GM18526 (cell line): ENCODE measurements around the gene CPNE7.

Experiments used
- POLR2A ChIP-seq: IDR thresholded peaks from 3 replicates; pipeline ENCODE4 v1.6.1; 2011; ENCODE audit not compliant: insufficient read length; ENCODE audit errors: extremely low read depth

The CPNE7 gene

DNA sequence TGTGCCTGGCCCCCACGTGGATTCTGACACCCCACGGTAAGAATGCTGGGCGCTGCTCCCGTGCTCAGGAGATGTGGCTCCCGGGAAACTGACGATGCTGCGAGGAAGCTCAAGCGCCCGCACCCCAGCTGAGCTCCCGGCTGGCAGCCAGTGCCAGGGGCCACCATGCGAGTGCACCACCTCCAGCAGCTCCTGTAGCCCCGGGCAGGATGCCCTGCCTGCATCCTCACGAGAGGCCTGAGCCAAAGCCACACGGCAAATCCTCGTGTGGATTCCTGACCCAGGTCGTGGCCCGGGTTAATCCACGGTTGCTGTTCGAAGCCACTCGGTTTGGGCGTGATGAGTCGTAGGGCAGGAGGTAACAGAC lies 26.3 kb downstream of the CPNE7 start:
- TF ChIP-seq POLR2A: no peak

DNA sequence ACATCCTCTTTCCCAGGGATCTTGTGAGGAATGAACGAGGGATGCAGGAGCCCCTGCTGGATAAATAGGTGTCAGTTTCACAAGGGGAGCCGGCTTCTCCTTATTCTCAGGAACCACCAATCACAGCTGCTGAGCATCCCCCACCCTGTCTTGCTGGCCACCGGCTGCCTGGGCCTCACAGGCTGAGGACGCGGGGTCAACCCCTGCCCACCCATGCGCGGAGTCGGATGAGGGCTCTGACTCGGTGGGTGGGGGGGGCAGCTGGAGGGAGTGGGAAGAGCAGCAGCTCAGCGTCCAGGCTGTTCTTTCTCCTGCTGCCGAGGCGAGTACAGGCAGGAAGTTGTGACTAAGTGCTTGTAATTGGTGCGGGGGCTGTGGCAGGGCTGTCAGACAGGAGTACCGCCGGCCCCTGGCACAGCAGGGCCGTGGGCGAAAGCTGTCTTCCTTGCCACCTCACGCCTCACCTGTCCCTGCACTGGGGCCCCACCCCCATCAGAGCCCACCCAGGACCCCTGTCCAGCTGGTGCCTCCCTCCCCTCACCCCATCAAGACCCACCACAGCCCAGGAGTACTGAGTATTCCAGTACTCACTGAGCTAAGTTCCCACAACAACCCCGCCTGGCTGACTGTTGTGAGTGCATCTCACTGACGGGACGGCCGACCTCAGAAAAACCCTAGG lies 26.9 kb downstream of the CPNE7 start:
- no peak for TF ChIP-seq POLR2A

DNA sequence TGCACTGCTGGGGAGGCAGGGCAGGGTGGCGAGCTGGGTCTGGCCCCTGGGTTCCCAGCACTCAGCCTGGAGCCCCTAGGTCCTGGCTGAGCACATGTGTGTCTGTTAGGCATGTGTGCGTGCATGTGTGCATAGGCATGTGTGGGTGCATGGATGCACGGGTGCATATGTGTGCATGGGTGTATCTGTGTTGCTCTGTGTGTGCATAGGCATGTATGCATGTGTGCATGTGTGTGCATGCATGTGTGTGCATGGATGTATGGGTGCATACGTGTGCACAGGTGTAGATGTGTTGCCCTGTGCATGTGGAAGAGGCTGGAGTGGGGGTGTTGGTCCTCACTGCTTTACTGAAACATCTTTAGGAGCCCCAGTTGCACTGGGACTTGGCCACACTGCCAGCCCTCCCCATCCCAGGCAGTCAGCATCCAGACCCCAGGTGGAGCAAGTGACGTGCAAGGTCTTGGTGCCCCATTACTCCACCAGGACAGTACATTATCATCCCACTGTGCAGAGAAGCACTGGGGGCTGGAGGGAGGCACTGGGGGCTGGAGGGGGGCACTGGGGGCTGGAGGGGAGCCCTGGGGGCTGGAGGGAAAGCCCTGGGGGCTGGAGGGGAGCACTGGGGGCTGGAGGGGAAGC lies 27.5 kb downstream of the CPNE7 start:
- no peak for TF ChIP-seq POLR2A

DNA sequence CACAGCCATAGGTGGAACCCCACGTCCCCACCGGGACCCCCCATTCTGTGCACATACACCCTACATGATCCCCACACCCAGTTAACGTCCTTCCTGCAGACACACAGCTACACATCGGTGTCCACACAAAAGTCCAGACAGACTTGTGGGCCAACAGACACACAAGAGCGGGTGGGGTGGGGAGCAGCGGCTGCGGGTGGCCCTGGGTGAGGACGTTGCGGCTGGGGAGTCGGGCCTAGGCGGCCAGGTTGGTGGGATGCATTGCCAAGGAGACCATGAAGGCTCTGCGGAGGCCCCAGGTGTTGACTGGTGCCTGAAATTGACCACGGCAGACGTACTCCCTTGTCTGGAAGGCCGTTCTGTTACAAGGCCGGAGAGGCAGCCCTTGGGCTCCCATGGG lies 29.2 kb downstream of the CPNE7 start:
- no peak for TF ChIP-seq POLR2A

DNA sequence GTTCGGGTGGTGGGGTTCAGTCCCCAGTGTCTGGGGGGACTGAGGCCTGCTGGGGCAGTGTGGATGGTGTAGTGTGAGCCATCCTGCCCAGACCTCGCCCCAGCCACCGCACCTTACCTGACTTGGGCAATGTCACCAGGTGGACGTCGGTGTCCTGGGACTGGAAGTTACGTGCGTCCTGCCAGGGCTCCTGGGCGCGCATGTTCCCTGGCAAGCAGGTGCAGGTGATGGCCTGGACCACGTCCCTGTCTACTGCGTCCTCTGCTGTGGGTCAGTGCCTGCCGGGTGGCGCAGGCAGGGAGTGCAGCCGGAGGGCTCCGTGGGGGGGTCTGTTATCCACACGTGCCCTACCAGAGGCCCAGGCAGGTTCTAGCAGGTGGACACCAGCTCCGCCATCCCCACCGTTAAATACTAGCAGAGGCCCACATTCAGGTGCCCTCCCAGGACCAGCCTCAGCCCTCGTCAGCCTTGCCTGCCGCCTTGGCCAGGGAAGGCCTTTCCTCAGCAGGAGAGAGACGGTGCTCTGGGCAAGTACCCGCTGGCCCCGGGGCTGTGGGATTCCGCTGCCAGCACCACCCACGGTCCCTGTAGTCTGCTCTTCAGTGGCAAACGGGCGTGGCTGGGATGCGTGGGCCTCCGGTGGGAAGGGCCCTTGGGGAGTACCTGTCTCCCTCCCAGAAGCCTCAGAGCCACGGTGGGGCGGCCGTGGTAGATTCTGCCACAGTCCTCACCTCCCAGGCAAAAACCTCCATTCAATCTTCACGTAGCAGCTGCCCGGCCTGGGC lies 29.8 kb downstream of the CPNE7 start:
- TF ChIP-seq POLR2A: no peak

DNA sequence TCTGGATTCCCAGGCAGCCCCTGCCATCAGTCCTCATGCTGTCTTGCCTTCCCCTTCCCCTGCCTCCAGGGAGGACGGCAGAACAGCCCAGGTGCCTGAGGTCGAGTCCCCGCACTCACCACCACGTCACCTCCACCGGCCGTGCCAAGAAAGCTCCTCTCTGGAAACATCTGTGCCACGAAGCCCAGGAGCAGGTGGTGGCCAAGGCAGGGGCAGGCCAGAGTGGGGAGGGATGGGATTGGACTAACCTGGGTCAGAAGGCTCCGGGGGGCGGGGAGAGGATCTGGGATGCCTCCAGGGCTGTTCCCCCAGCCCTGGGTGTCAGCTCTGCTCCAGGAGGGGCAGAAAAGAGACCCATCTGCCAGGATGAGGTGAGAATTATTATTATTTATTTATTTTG lies 30.4 kb downstream of the CPNE7 start:
- TF ChIP-seq POLR2A: no peak

DNA sequence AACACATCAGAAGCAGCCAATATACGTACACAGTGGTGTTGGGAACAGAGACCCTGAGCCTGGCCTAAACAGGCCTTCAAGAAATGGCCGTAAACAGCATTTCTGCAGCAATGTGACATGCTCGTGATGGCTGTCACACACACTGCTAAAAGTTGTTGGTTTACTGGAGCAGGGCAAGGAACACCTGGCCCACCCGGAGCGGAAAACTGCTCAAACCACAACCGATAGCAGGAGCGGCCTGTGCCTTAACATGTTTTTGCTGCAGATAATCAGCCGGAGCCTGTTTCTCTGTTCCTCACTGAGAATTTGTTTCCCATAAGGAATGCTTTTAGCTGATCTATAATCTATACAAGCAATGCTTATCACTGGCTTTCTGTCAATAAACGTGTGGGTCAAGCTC lies 31.9 kb downstream of the CPNE7 start:
- no peak for TF ChIP-seq POLR2A

DNA sequence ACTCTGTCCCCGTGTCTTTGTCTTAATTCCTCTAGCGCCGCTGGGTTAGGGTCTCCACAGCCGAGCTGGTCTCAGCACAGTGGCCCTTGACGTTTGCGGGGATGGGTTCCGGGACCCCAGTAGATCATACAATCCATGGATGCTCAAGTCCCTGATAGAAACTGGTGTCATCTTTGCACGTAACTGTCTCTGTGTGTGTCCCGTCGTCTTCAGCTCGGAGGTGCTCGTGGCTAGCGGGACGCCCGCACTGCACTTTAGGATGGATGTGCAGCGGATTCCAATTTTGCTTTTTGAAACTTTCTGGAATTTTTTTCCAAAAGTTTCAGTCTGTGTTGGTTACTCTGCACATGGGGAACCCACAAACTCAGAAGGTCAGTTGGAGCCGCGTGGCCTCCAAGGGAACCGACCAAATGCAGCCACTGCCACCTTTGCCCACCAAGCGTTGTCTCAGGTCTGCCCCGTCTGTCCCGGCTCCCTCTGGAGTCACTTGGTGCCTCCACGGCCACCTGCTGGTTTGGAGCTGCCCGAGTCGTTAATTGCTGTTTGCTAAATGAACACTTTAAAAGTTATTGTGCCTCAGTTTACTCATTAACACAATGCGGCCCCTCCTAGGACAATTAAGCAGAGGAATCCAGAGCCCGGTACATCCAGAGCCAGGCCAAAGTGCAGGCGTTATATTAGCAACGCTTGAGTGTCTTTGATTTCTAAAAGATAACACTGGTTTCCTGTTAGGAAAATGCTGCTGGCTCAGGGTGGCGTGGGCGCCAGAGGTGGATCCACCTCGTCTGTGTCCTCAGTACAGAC lies 32.6 kb downstream of the CPNE7 start:
- TF ChIP-seq POLR2A: no peak

DNA sequence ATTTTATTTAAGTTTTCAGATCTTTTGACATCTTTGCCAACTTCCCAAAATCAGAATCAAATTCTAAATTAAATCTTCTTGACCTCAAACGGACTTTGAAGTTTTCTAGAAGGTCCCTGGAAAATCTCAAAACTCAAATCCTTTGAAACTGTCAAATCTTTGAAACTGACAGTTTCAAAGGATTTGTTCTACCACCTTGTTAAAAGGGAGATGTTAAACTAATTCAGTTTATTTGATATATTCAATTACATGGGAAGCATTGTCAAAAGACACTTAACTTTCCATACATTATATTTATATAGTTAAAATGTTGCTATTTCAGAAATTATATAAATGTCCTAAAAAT lies 34.5 kb downstream of the CPNE7 start:
- no peak for TF ChIP-seq POLR2A

DNA sequence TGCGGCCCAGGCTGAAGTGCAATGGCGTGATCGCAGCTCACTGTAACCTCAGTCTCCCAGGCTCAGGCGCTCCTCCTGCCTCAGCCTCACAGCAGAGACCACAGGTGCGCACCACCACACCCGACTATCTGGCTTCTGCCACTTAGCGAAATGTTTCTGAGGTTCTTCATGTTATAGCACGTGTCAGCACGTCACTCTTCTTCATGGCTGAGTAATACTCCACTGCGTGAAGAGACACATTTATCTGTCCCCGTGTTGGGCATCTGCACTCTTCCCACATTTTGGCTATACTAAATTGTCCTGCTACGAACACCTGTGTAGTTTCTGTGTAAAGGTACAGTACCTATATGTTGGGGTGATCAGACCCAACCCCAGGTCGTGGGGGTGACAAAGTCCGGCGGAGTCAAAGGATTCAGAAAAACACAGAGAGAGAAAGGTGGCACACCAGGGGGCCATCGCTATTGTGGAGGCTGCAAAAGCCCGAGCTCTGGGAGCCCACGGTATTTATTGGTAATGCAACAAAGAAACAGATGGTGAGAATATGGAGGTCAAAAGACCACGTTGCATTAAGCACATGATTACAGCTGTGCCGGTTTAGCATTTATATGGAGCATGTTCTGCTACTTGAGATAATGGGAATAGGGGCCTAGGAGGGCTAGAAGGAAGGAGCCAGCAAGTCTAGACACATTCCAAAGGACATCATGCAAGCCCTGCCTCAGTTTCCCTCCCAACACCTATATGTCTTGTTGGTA lies 37.0 kb downstream of the CPNE7 start:
- TF ChIP-seq POLR2A: no peak

DNA sequence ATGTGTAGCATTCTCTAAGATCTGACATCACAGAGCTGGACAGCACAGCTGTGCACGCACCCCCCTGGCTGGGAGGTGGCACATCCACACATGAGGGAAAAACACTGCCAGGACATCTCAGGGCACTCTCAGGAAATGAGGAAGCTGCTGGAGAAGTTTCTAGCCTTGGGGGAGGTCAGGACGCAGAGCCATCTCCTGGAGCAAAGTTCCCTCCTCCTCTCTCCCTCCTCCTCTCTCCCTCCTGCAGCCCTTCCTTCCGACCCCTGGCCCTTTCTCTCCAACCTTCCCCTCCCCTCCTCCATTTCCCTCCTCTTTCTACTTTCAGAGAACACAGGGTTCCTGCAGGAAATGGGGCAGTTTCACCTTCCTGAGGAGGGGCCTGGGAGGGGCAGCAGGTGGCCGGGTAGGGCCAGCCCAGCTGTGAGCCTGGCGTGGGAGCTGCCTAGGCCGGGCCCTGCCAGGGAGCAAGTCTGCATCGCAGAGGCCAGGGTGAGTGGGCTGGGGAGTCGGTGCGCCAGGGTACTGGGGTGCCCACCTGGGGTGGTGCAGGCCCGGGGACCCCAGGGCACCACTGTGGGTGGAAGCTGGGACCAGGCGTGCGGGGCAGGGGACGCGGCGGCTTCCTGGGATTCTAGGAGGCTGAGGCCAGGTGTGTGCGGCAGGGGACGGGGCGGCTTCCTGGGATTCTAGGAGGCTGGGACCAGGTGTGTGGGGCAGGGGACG lies 37.8 kb downstream of the CPNE7 start, which contains the start of gene DPEP1:
DPEP1 (plus strand) TSS at position 412 of the 723 bp plus-strand sequence. CDS start 16,769 bp downstream, outside the sequence.
- TF ChIP-seq POLR2A: no peak

DNA sequence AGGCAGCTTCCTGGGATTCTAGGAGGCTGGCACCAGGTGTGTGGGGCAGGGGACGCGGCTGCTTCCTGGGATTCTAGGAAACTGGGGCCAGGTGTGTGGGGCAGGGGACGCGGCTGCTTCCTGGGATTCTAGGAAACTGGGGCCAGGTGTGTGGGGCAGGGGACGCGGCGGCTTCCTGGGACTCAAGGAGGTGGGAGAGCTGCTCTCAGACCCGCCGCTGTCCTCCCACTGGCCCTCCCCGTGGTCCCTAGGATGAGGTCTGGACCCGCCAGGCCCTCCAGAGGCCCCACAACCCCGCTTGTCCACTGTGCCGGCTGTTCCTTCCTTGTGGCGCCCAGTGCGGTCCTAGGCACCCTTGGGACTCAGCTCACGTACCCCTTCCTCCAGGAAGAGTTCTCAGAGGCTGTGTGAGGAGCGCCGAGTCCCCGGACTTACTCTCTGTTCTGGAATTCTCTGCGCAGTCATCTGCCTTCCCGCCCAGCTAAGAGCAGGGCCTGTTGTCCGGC lies 38.4 kb downstream of the CPNE7 start:
- no peak for TF ChIP-seq POLR2A

DNA sequence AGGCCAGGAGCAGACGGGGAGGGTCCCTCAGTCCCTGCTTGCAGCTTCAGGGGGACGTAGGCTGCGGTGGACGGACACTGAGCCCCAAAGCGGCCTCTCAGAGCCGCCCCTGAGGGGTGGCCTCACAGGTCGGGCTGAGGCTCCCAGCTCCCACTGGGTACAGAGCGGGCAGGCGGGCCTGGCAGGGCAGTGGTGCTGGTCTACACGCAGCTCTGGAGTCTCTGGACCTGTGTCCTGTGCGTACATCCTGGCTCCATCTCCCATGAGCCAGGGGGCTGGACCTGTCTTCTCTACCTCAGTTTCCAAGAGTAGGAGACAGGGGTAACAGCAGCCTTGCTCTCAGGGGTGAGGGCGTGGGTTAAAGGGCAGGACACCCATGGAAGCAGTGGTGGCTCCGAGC lies 39.6 kb downstream of the CPNE7 start:
- TF ChIP-seq POLR2A: no peak

DNA sequence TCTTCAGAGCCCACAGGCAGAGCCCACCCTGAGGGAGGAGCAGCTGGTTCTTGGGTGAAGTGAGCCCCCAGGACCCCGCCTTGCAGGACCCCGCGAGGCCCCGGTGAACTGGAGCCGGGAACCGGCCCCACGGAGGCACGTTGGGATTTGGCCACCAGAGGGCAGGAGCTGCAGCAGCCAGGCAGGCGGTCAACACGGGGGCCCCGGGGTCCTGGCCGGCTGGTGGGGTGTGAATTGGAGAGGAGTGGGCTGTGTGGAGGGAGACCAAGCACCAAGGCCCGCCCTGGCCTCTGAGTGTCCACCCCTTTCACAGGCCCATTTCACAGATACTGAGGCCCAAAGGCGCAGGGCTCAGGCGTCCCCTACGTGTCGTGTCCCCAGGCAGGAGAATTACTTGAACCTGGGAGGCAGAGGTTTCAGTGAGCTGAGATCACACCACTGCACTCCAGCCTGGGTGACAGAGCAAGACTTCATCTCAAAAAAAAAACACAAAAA lies 40.1 kb downstream of the CPNE7 start:
- TF ChIP-seq POLR2A: no peak
